ENCODE data around the gene FGF14.

Gene FGF14

GRCh38 chr13:101767131-101767530, 634.7 kb downstream of the FGF14 start:
- Histone ChIP-seq H3K27ac (ENCODE audit: low read length) (no peak overlapping the region), H3K4me3 (ENCODE audit: low read depth in 1 of 2, low read length in 2 of 2) (no peak overlapping the region), H3K36me3 (ENCODE audit: control insufficient read depth in 1 of 2, insufficient read depth in 2 of 2, low read length in 2 of 2) (no peaks in the 10 kb centered on the region), H3K4me1 (ENCODE audit: control insufficient read depth in 1 of 2, insufficient read depth in 2 of 2, low read length in 2 of 2) (no peaks in the 10 kb centered on the region), H3K9me3 (ENCODE audit: control insufficient read depth in 1 of 2, low read length in 2 of 2) (no peaks in the 10 kb centered on the region), H3K27me3 (ENCODE audit: low read depth, low read length) (no peaks in the 10 kb centered on the region)

GRCh38 chr13:101763191-101763590, 638.7 kb downstream of the FGF14 start:
- Histone ChIP-seq H3K4me1 (ENCODE audit: control insufficient read depth in 1 of 2, insufficient read depth in 2 of 2, low read length in 2 of 2) (no peaks in the 10 kb centered on the region), H3K27me3 (ENCODE audit: low read depth, low read length) (no peaks in the 10 kb centered on the region), H3K36me3 (ENCODE audit: control insufficient read depth in 1 of 2, insufficient read depth in 2 of 2, low read length in 2 of 2) (no peaks in the 10 kb centered on the region), H3K4me3 (ENCODE audit: low read depth in 1 of 2, low read length in 2 of 2) (no peak overlapping the region), H3K9me3 (ENCODE audit: control insufficient read depth in 1 of 2, low read length in 2 of 2) (no peaks in the 10 kb centered on the region), H3K27ac (ENCODE audit: low read length) (no peak overlapping the region)

GRCh38 chr13:101757446-101758039, 644.3 kb downstream of the FGF14 start:
- Histone ChIP-seq H3K36me3 (ENCODE audit: control insufficient read depth in 1 of 2, insufficient read depth in 2 of 2, low read length in 2 of 2) (no peaks in the 10 kb centered on the region), H3K4me3 (ENCODE audit: low read depth in 1 of 2, low read length in 2 of 2) (no peak overlapping the region), H3K27me3 (ENCODE audit: low read depth, low read length) (no peaks in the 10 kb centered on the region), H3K4me1 (ENCODE audit: control insufficient read depth in 1 of 2, insufficient read depth in 2 of 2, low read length in 2 of 2) (no peaks in the 10 kb centered on the region), H3K9me3 (ENCODE audit: control insufficient read depth in 1 of 2, low read length in 2 of 2) (no peaks in the 10 kb centered on the region), H3K27ac (ENCODE audit: low read length) (no peak overlapping the region)

- Histone ChIP-seq H3K4me1 (ENCODE audit: control insufficient read depth in 1 of 2, insufficient read depth in 2 of 2, low read length in 2 of 2) (no peaks in the 10 kb centered on the region), H3K9me3 (ENCODE audit: control insufficient read depth in 1 of 2, low read length in 2 of 2) (no peaks in the 10 kb centered on the region), H3K36me3 (ENCODE audit: control insufficient read depth in 1 of 2, insufficient read depth in 2 of 2, low read length in 2 of 2) (no peaks in the 10 kb centered on the region), H3K4me3 (ENCODE audit: low read depth in 1 of 2, low read length in 2 of 2) (no peak overlapping the region), H3K27me3 (ENCODE audit: low read depth, low read length) (no peaks in the 10 kb centered on the region), H3K27ac (ENCODE audit: low read length) (no peak overlapping the region)
These were observed 646.5 kb downstream of the FGF14 start for GRCh38 chr13:101755228-101755887.

- Histone ChIP-seq H3K4me1 (ENCODE audit: control insufficient read depth in 1 of 2, insufficient read depth in 2 of 2, low read length in 2 of 2) (no peaks in the 10 kb centered on the region), H3K9me3 (ENCODE audit: control insufficient read depth in 1 of 2, low read length in 2 of 2) (no peaks in the 10 kb centered on the region), H3K36me3 (ENCODE audit: control insufficient read depth in 1 of 2, insufficient read depth in 2 of 2, low read length in 2 of 2) (no peaks in the 10 kb centered on the region), H3K4me3 (ENCODE audit: low read depth in 1 of 2, low read length in 2 of 2) (no peak overlapping the region), H3K27me3 (ENCODE audit: low read depth, low read length) (no peaks in the 10 kb centered on the region), H3K27ac (ENCODE audit: low read length) (no peak overlapping the region)
These were observed 649.4 kb downstream of the FGF14 start for GRCh38 chr13:101752432-101752831.

- Histone ChIP-seq H3K9me3 (ENCODE audit: control insufficient read depth in 1 of 2, low read length in 2 of 2) (no peaks in the 10 kb centered on the region), H3K4me1 (ENCODE audit: control insufficient read depth in 1 of 2, insufficient read depth in 2 of 2, low read length in 2 of 2) (no peaks in the 10 kb centered on the region), H3K36me3 (ENCODE audit: control insufficient read depth in 1 of 2, insufficient read depth in 2 of 2, low read length in 2 of 2) (no peaks in the 10 kb centered on the region), H3K27me3 (ENCODE audit: low read depth, low read length) (no peaks in the 10 kb centered on the region), H3K4me3 (ENCODE audit: low read depth in 1 of 2, low read length in 2 of 2) (no peak overlapping the region), H3K27ac (ENCODE audit: low read length) (no peak overlapping the region)
These were observed 650.4 kb downstream of the FGF14 start for GRCh38 chr13:101751488-101751887.

GRCh38 chr13:101749584-101749983, 652.3 kb downstream of the FGF14 start:
- no peak overlapping the region for H3K27ac ChIP-seq (ENCODE audit: low read length)
- H3K4me3 ChIP-seq (ENCODE audit: low read depth in 1 of 2, low read length in 2 of 2): no peak overlapping the region
- no peaks in the 10 kb centered on the region for H3K27me3 ChIP-seq (ENCODE audit: low read depth, low read length)
- H3K36me3 ChIP-seq (ENCODE audit: control insufficient read depth in 1 of 2, insufficient read depth in 2 of 2, low read length in 2 of 2): no peaks in the 10 kb centered on the region
- no peaks in the 10 kb centered on the region for H3K9me3 ChIP-seq (ENCODE audit: control insufficient read depth in 1 of 2, low read length in 2 of 2)
- no peaks in the 10 kb centered on the region for H3K4me1 ChIP-seq (ENCODE audit: control insufficient read depth in 1 of 2, insufficient read depth in 2 of 2, low read length in 2 of 2)

- H3K27me3 ChIP-seq (ENCODE audit: low read depth, low read length): no peaks in the 10 kb centered on the region
- no peaks in the 10 kb centered on the region for H3K4me1 ChIP-seq (ENCODE audit: control insufficient read depth in 1 of 2, insufficient read depth in 2 of 2, low read length in 2 of 2)
- no peak overlapping the region for H3K27ac ChIP-seq (ENCODE audit: low read length)
- no peaks in the 10 kb centered on the region for H3K9me3 ChIP-seq (ENCODE audit: control insufficient read depth in 1 of 2, low read length in 2 of 2)
- H3K4me3 ChIP-seq (ENCODE audit: low read depth in 1 of 2, low read length in 2 of 2): no peak overlapping the region
- H3K36me3 ChIP-seq (ENCODE audit: control insufficient read depth in 1 of 2, insufficient read depth in 2 of 2, low read length in 2 of 2): no peaks in the 10 kb centered on the region
These were observed 654.8 kb downstream of the FGF14 start for GRCh38 chr13:101747039-101747438.

GRCh38 chr13:101746513-101746912, 655.3 kb downstream of the FGF14 start:
- Histone ChIP-seq H3K4me1 (ENCODE audit: control insufficient read depth in 1 of 2, insufficient read depth in 2 of 2, low read length in 2 of 2) (no peaks in the 10 kb centered on the region), H3K27ac (ENCODE audit: low read length) (no peak overlapping the region), H3K9me3 (ENCODE audit: control insufficient read depth in 1 of 2, low read length in 2 of 2) (no peaks in the 10 kb centered on the region), H3K36me3 (ENCODE audit: control insufficient read depth in 1 of 2, insufficient read depth in 2 of 2, low read length in 2 of 2) (no peaks in the 10 kb centered on the region), H3K27me3 (ENCODE audit: low read depth, low read length) (no peaks in the 10 kb centered on the region), H3K4me3 (ENCODE audit: low read depth in 1 of 2, low read length in 2 of 2) (no peak overlapping the region)

- H3K4me3 ChIP-seq (ENCODE audit: low read depth in 1 of 2, low read length in 2 of 2): no peak overlapping the region
- H3K36me3 ChIP-seq (ENCODE audit: control insufficient read depth in 1 of 2, insufficient read depth in 2 of 2, low read length in 2 of 2): no peaks in the 10 kb centered on the region
- H3K4me1 ChIP-seq (ENCODE audit: control insufficient read depth in 1 of 2, insufficient read depth in 2 of 2, low read length in 2 of 2): no peaks in the 10 kb centered on the region
- H3K27ac ChIP-seq (ENCODE audit: low read length): no peak overlapping the region
- H3K9me3 ChIP-seq (ENCODE audit: control insufficient read depth in 1 of 2, low read length in 2 of 2): no peaks in the 10 kb centered on the region
- H3K27me3 ChIP-seq (ENCODE audit: low read depth, low read length): no peaks in the 10 kb centered on the region
These were observed 662.3 kb downstream of the FGF14 start for GRCh38 chr13:101739382-101740178.

- H3K27ac ChIP-seq (ENCODE audit: low read length): no peak overlapping the region
- H3K27me3 ChIP-seq (ENCODE audit: low read depth, low read length): no peaks in the 10 kb centered on the region
- H3K36me3 ChIP-seq (ENCODE audit: control insufficient read depth in 1 of 2, insufficient read depth in 2 of 2, low read length in 2 of 2): no peaks in the 10 kb centered on the region
- H3K4me3 ChIP-seq (ENCODE audit: low read depth in 1 of 2, low read length in 2 of 2): no peak overlapping the region
- H3K4me1 ChIP-seq (ENCODE audit: control insufficient read depth in 1 of 2, insufficient read depth in 2 of 2, low read length in 2 of 2): no peaks in the 10 kb centered on the region
- no peaks in the 10 kb centered on the region for H3K9me3 ChIP-seq (ENCODE audit: control insufficient read depth in 1 of 2, low read length in 2 of 2)
These were observed 663.5 kb downstream of the FGF14 start for GRCh38 chr13:101738336-101738735.

All from muscle layer of duodenum (tissue), 2 donors.